BLaER1 (cell line): ENCODE data around the gene PNPT1.
A peak's percentile ranks its signal among the peaks of the same experiment; 100 is the strongest.
"Not testable (repeated sequence)": the region's sequence is repeated elsewhere in the genome, so short reads cannot be mapped to it uniquely, and the experiment has no call there.

Source experiments
- H3K27ac ChIP-seq: shearing (Covaris generic); formaldehyde crosslinking; 2 replicates; pipeline ENCODE4 v1.8.1; 2022
- H3K27me3 ChIP-seq: shearing (Covaris generic); formaldehyde crosslinking; 2 replicates; pipeline ENCODE4 v1.8.1; 2022
- H3K36me3 ChIP-seq: shearing (Covaris generic); formaldehyde crosslinking; 2 replicates; pipeline ENCODE4 v1.8.1; 2022
- H3K4me1 ChIP-seq: shearing (Covaris generic); formaldehyde crosslinking; 2 replicates; pipeline ENCODE4 v1.8.1; 2022
- H3K4me2 ChIP-seq: shearing (Covaris generic); formaldehyde crosslinking; 2 replicates; pipeline ENCODE4 v1.8.1; 2022
- H3K4me3 ChIP-seq: shearing (Covaris generic); formaldehyde crosslinking; 2 replicates; pipeline ENCODE4 v1.8.1; 2022
- H3K9ac ChIP-seq: shearing (Covaris generic); formaldehyde crosslinking; 2 replicates; pipeline ENCODE4 v1.8.1; 2022
- H3K9me3 ChIP-seq: shearing (Covaris generic); formaldehyde crosslinking; 2 replicates; pipeline ENCODE4 v1.8.1; 2022
- H4K20me1 ChIP-seq: shearing (Covaris generic); formaldehyde crosslinking; 2 replicates; pipeline ENCODE4 v1.8.1; 2022
- Cebpa-rat ChIP-seq: shearing (Covaris generic); IDR thresholded peaks from 2 replicates; pipeline ENCODE4 v1.8.1; 2022

PNPT1 gene

DNA sequence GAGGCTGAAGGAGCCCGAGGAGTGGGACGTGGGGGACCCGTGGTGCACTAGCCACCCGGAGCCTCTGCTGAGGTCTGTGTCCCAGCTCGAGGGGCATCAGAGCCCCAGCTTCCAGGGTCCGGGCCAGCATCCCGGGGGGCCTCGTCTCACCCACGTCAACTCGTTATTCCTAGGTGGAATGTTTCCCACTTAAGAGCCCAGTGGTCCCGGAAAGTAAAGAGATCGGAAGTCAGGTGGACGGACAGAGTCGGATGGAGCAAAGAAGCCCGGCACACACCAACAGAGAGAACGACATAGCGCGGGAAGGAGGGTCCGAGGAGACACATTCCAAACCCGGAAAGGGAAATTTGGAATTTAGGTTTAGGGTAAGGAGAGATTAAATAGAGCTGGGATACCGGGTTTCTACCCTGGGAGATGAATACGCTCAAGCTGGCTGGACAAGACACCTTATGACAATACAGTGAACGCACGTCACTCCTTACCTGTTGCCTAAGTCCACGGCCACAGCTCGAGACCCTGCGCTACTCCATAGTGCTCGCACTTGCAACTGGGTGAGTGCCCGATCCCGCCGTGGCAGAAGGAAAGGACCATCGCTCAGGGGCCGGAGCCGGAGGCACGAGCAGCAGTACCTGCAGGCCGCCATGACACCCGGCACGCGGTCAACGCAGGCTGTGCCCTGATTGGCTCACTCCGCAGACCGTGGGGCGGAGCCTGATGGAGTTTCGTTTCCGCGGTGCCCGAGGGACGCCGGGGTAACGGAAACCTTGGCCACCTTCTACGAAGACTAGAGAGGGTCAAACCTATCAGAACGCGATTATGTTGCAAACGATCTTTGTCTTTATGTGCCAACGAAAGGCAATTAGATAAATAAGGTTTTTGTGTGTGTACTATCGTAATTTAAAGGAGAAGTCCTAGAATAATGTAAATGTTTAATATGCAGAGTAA, at the start of gene PNPT1:
PNPT1 (minus strand) TSS at position 664 of the 945 bp plus-strand sequence; CDS start at position 643, 21 bp downstream.
- no peaks in the 10 kb centered on the region for H3K9me3 ChIP-seq
- no peak for TF ChIP-seq Cebpa-rat
- H3K27ac ChIP-seq, result peak within 1 kb of the TSS; percentile 89
- peaks cover 20% of the 10 kb centered on the region for H3K4me1 ChIP-seq
- H3K27me3 ChIP-seq, result no peaks in the 10 kb centered on the region
- H3K9ac ChIP-seq, result peak within 1 kb of the TSS; percentile 89
- peaks cover 26% of the 10 kb centered on the region for H3K36me3 ChIP-seq
- H4K20me1 ChIP-seq, result peaks cover 29% of the 10 kb centered on the region
- peak within 1 kb of the TSS; percentile 81 for H3K4me2 ChIP-seq
- H3K4me3 ChIP-seq, result peak within 1 kb of the TSS; percentile 96

DNA sequence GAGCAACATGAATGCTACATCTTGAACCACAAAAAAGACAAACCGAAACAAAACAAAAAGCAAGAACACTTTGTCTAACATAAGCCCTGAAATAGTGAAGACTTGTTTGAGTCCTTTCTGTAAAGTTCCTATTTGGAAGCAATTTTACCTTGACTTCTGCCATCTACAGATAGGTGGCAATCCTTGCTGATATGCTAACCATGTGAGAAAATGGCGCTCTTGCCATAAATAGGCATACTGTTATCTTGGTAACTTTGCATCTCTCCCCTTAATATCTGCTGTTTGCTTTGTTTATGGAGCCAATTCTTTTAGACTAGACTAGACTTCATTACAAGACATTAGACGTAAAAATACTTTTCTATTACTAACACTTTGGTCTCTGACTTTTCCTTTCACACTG, 49.4 kb upstream of the PNPT1 start:
- Histone ChIP-seq H3K9ac (no peak overlapping the region), H4K20me1 (no peaks in the 10 kb centered on the region), H3K4me2 (no peak overlapping the region), H3K4me3 (no peak overlapping the region), H3K27me3 (no peaks in the 10 kb centered on the region), H3K9me3 (no peaks in the 10 kb centered on the region), H3K4me1 (no peaks in the 10 kb centered on the region), H3K27ac (no peak overlapping the region), H3K36me3 (no peaks in the 10 kb centered on the region)
- no peak for TF ChIP-seq Cebpa-rat

DNA sequence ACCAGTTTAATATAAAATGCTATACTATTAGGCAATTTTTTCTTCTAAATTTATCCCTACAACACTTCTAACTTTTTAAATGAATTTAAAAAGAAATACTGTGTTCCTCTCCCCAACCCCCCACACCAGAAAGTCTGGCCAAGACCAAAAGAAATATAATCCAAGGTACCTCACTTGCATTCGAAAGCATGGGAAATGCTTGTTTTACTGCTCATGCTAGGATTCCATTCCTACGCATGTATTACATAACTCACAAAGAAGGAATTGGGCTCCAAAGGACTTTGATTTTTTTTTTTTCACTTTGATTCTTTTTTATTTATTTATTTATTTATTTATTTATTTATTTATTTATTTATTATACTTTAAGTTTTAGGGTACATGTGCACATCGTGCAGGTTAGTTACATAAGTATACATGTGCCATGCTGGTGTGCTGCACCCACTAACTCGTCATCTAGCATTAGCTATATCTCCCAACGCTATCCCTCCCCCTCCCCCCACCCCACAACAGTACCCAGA, 42.4 kb upstream of the PNPT1 start:
- H3K9ac ChIP-seq, H3K36me3 ChIP-seq, H3K27me3 ChIP-seq, H3K4me3 ChIP-seq, H3K27ac ChIP-seq, H4K20me1 ChIP-seq, H3K4me1 ChIP-seq, H3K9me3 ChIP-seq, H3K4me2 ChIP-seq: not testable (repeated sequence)

DNA sequence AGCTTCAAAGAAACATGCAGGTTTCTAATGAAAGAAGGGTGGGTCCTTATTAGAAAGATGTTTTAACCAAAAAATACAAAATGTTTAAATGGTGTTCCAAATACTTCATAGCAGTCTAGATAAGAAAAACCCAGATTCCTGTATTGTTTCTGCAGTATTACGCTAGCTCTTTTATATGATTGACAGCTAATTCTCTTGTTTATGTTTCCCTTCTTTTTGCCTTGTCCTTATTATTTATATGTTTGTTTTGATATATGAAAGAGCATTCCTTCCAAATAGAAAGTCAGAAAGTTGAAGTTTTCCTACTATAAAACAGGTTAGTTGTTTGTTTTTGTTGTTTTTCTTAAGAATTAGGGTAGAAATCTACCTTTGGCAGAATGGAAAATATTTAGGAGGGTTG, 41.1 kb upstream of the PNPT1 start:
- no peak overlapping the region for H3K9ac ChIP-seq
- H3K4me2 ChIP-seq, result no peak overlapping the region
- no peaks in the 10 kb centered on the region for H4K20me1 ChIP-seq
- no peak overlapping the region for H3K4me3 ChIP-seq
- H3K27me3 ChIP-seq, result no peaks in the 10 kb centered on the region
- H3K27ac ChIP-seq, result no peak overlapping the region
- no peaks in the 10 kb centered on the region for H3K9me3 ChIP-seq
- no peak for TF ChIP-seq Cebpa-rat
- no peaks in the 10 kb centered on the region for H3K36me3 ChIP-seq
- H3K4me1 ChIP-seq, result no peaks in the 10 kb centered on the region

GRCh38 chr2:55733335-55733734, 39.7 kb upstream of the PNPT1 start:
- no peaks in the 10 kb centered on the region for H3K9me3 ChIP-seq
- H3K4me3 ChIP-seq, result no peak overlapping the region
- no peaks in the 10 kb centered on the region for H3K27me3 ChIP-seq
- no peak overlapping the region for H3K4me2 ChIP-seq
- H3K4me1 ChIP-seq, result no peaks in the 10 kb centered on the region
- no peak overlapping the region for H3K9ac ChIP-seq
- H3K27ac ChIP-seq, result no peak overlapping the region
- no peak for TF ChIP-seq Cebpa-rat
- H4K20me1 ChIP-seq, result no peaks in the 10 kb centered on the region
- H3K36me3 ChIP-seq, result no peaks in the 10 kb centered on the region

DNA sequence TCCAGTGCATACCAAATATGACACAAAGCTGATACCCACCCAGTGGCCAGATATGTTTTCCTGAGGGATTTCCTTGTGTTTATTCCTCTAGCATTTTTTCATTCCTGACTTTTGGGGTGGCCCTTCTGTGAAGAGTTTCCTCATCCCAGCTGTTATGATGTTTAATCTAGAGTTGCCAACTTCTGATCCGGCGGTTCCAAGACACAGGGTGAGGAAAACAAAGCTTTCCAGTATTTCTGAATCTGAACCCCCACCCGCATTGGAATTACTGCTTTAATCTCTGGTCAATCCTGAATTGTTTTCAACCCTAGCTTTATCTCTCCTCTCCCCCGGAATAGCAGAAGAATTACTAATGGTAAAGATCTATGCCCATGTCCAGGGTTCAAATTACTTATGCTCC, 39.2 kb upstream of the PNPT1 start:
- Histone ChIP-seq H3K36me3 (no peaks in the 10 kb centered on the region), H3K4me3 (no peak overlapping the region), H3K4me2 (no peak overlapping the region), H3K4me1 (no peaks in the 10 kb centered on the region), H3K27ac (no peak overlapping the region), H3K27me3 (no peaks in the 10 kb centered on the region), H4K20me1 (no peaks in the 10 kb centered on the region), H3K9ac (no peak overlapping the region), H3K9me3 (no peaks in the 10 kb centered on the region)
- no peak for TF ChIP-seq Cebpa-rat

GRCh38 chr2:55729136-55729685, 35.6 kb upstream of the PNPT1 start:
- no peak for TF ChIP-seq Cebpa-rat
- Histone ChIP-seq H4K20me1 (no peaks in the 10 kb centered on the region), H3K9me3 (no peaks in the 10 kb centered on the region), H3K27ac (no peak overlapping the region), H3K27me3 (no peaks in the 10 kb centered on the region), H3K36me3 (no peaks in the 10 kb centered on the region), H3K4me1 (no peaks in the 10 kb centered on the region), H3K4me3 (no peak overlapping the region), H3K4me2 (no peak overlapping the region), H3K9ac (no peak overlapping the region)

DNA sequence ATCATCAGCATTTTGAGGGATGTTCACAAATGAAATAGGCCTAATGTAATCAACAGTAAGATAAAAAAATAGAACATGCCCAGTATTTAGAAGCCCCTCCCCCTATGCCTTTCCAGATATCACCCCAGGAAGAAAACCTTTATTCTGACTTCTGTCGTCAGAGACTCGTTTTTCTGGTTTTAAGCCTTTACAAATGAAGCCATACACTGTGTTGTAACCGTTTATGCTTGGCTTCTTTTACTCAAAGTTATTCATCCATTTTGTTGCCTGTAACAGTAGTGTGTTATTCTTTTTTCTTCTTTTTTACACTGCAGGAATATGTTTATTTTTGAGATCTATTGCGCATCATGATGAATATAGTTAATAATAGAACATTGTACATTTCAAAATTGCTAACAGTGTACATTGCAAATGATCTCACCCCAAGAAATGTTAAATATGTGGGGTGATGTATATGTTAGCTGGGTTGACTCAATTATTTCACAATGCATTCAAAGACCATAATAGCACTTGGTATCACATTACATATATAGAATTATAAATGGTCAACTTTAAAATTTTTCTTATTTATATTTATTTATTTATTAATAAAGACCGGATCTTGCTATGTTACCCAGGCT, 28.1 kb upstream of the PNPT1 start:
- Histone ChIP-seq H3K4me2 (no peak overlapping the region), H3K9me3 (no peaks in the 10 kb centered on the region), H3K27ac (no peak overlapping the region), H3K4me1 (peaks cover 15% of the 10 kb centered on the region; the same call in 1 of the 2 replicates), H3K27me3 (no peaks in the 10 kb centered on the region), H4K20me1 (no peaks in the 10 kb centered on the region), H3K36me3 (no peaks in the 10 kb centered on the region), H3K4me3 (no peak overlapping the region), H3K9ac (no peak overlapping the region)
- TF ChIP-seq Cebpa-rat, result no peak

DNA sequence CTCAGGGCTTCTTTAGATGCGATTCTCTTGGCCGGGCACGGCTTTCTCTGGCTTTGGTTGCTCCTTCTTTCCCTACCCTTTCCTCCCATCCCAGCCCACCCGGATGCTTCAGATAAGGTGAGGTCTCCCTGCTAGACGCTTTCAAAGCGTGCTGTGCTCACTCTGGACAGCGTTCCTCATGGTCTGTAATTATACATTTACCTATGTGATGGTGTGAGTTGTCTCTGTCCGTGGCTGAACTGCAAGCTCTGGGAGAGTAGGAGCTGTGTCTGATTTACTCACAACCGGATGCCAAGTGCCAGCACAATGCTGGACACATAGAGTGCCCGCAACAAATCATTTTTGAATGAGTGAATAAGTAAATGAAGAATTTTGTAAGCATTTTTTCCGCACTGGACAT, 26.8 kb upstream of the PNPT1 start:
- peaks cover 15% of the 10 kb centered on the region; the same call in 1 of the 2 replicates for H3K4me1 ChIP-seq
- H3K9me3 ChIP-seq, result no peaks in the 10 kb centered on the region
- TF ChIP-seq Cebpa-rat, result no peak
- no peaks in the 10 kb centered on the region for H3K36me3 ChIP-seq
- no peaks in the 10 kb centered on the region for H4K20me1 ChIP-seq
- no peak overlapping the region for H3K9ac ChIP-seq
- H3K4me2 ChIP-seq, result no peak overlapping the region
- no peaks in the 10 kb centered on the region for H3K27me3 ChIP-seq
- H3K27ac ChIP-seq, result no peak overlapping the region
- H3K4me3 ChIP-seq, result no peak overlapping the region

DNA sequence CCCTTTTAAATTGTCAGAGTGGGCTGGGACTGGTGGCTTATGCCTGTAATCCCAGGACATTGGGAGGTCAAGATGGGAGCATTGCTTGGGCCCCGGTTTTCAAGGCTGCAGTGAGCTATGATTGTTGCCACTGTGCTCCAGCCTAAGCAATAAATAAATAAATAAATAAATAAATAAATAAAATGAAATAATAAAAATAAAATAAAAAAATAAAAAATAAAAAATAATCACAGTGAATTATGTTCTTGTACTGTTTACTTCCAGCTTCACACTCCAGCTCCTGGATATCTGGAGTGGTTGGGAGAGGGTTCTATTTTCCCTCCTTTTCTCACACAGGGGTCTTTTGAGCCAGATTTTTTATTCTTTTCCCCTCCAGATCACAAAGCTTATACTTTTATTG, 26.2 kb upstream of the PNPT1 start:
- Histone ChIP-seq H3K27me3 (no peaks in the 10 kb centered on the region), H4K20me1 (no peaks in the 10 kb centered on the region)

More for the DNA sequence above, 26.2 kb upstream of the PNPT1 start:
- Histone ChIP-seq H3K9ac (no peak overlapping the region), H3K27ac (no peak overlapping the region), H3K36me3 (no peaks in the 10 kb centered on the region), H3K4me1 (peaks cover 15% of the 10 kb centered on the region; the same call in 1 of the 2 replicates), H3K4me3 (no peak overlapping the region), H3K4me2 (no peak overlapping the region), H3K9me3 (no peaks in the 10 kb centered on the region)
- no peak for TF ChIP-seq Cebpa-rat
